HG02610 (cell line): ENCODE measurements around the gene AEBP2.
A peak's percentile ranks its signal among the peaks of the same experiment; 100 is the strongest.
"Not testable (repeated sequence)": the region's sequence is repeated elsewhere in the genome, so short reads cannot be mapped to it uniquely, and the experiment has no call there.

ENCODE experiments used
- ATAC-seq: cut with Tn5 transposase; IDR thresholded peaks from one replicate; pipeline ENCODE4 v1.9.1; 2021; ENCODE audit warnings: mild to moderate bottlenecking, moderate library complexity; ENCODE audit not compliant: unreplicated experiment

AEBP2 gene

GRCh38 chr12:19439059-19440018, at the start of gene AEBP2:
TSS of gene AEBP2 (plus strand) at chr12:19439492. CDS start at chr12:19439700, 208 bp downstream.
- ATAC-seq: peak; percentile 82

- ATAC-seq: no peak
These were observed 49.2 kb upstream of the AEBP2 start for GRCh38 chr12:19390051-19390598.

DNA sequence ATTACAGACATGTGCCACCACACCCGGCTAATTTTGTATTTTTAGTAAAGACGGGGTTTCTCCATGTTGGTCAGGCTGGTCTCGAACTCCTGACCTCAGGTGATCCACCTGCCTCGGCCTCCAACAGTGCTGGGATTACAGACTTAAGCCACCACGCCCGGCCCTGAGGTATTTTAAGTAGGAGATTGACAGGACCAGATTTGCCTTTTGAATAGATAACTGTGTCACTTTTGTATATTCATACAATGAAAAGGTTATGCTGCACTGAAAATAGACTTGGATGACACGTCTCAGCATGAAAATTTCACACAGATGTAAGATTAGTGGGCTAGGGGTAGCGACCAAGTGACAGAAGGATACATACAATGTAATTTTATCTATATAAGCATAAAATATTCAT, 46.6 kb upstream of the AEBP2 start:
- ATAC-seq: not testable (repeated sequence)

DNA sequence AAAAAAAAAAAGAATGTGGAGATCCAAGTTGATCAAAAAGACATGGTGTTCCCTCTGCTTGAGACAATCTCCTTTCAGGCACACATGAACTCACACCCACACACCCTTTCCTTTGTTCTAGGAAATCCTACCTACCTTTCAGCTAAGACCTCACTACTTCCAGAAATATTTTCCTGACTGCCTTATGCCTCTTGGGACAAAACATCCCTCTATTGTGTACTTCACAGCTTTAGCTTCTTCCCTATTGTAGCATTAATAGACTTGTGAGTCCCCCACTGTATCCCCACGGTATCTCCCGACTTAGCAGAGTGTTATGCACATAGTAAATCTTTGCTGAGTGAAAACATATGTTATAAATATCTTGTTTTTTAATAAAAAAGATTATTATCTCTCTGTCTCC, 44.9 kb upstream of the AEBP2 start:
- ATAC-seq: no peak

GRCh38 chr12:19397534-19397933, 41.8 kb upstream of the AEBP2 start:
- ATAC-seq: no peak

DNA sequence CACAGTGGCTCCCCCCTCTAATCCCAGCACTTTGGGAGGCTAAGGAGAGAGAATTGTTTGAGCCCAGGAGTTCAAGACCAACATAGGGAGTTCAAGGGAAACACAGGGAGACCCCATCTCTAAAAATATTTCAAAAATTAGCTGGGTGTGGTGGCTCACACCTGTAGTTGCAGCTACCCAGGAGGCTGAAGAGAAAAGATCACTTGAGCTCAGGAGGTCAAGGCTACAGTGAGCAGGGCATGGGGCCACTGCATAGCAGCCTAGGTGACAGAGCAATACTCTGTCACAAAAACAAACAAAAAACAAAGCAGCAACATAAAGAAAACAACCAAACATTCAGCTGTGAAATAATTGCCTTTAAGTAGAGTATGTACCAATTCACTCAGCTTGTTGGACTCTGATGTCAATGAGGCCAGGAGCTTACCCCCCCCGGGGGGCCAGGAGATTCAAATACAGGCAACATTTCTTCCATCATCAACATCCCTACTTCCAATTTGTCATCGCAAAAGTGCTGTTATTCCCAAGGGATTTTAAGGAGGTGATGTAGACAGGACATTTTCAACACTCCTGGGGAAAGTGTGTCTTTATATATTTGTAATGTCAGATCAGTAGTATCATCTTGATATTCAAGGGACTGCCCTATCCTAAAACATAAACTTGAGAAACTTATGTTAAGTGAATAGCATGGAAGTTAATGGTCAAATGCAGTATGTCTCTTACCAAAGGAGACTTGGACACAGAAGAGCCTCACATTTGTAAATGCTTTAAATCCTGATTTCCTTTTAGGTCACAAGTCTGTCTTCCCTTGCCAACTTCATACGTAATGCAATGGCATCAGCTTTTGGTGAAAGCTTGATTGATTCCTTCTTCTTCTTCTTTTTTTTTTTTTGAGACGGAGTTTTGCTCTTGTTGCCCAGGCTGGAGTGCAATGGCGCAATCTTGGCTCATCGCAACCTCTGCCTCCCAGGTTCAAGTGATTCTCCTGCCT, 40.6 kb upstream of the AEBP2 start:
- no peak for ATAC-seq

DNA sequence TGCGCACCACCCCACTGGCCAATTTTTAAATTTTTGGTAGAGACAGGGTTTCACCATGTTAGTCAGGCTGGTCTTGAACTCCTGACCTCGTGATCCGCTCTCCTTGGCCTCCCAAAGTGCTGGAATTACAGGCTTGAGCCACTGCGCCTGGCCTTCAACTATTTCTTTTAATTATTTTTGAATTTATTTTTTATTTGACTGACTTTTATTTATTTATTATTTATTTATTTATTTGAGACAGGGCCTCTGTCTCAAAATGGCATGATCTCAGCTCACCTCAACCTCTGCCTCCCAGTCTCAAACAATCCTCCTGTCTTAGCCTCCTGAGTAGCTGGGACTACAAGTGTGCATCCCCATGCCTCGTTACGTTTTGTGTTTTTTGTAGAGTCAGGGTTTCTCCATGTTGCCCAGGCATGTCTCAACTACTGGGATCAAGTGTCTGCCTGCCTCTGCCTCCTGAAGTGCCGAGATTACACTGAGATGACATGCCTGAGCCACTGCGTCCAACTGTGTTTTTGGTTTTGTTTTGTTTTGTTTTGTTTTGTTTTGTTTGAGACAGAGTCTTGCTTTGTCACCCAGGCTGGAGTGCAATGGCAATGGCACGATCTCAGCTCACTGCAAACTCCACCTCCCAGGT, 38.5 kb upstream of the AEBP2 start:
- ATAC-seq: not testable (repeated sequence)

DNA sequence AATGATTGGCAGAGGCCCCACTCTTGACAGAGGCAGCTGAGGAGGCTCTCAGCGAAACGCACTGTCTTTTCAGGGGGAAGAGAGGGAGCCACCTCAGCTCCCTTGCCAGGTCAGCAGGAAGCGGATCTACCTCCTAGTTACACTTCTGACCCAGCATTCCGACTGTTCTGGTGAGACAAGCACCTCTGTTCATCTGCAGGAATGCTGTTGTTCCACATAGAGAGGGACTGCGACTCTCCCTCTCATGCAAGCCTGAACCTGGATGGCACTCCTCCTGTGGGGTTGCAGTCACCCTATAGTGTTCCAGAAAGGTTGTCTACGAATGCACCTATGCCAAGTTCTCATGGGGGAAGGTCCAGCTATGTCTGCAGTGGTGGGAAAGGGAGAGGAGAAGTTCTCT, 37.1 kb upstream of the AEBP2 start:
- ATAC-seq: no peak

DNA sequence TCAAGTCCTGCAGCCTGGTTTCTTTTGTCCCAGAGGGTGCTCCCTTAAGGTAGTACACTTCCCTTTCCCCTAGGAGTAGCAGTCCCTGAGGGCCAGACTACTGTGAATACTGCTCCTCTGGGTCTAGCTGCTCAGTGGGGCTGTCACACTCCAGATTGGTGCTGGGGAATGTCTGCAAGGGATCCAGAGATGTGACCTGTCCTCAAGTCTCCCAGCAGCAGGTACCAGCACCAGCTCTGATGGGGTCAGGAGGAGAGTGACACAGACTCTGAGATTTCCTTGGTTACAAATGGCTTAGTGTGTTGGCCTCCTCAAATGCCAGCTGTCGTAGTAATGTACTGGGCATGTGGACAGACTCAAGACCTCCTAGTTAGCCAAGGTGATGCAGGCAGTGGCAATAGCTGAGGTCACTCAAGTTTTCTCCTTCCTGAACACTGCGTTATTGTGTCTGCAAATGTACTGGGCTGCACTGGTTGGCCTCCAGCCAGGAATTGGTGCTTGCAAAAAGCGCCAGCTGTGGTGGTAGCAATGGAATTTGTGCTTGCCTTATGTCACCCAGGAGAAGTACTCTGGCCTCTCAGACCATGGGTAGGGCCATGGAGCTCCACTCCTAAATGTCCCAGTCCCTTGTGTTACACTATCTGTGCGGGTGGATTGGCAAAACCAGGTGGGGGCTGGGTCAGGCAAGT, 36.4 kb upstream of the AEBP2 start:
- ATAC-seq: no peak

DNA sequence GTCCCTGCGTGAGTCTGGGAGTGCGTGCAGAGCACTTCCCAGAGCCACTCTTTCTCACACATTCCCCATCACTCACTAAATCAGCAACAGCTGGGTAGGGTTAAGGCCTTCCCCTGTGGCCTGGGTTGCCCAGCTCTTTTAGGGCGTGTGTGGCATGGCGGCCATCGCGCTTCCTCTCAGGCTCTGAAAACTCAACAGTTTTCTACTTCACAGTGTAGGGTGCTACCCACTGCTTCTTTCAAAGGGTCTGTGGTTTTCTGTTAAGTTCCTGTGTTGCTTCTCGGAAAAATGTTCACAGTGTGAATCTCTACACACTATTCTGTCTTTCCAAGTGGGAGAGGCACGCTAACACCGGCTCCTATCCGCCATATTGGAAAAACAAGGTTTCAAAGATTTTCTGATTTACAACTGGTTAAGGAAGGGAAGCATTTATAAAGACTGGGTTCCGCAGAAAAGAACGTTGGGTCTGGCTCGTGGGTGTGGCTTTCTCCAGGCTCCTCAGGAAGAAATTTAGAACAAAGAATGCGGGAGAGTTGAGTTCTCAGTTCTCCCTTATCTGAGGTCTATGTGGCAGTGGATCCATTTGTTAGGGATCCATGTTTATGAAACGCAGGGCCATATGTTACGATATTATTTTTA, 34.9 kb upstream of the AEBP2 start:
- no peak for ATAC-seq

DNA sequence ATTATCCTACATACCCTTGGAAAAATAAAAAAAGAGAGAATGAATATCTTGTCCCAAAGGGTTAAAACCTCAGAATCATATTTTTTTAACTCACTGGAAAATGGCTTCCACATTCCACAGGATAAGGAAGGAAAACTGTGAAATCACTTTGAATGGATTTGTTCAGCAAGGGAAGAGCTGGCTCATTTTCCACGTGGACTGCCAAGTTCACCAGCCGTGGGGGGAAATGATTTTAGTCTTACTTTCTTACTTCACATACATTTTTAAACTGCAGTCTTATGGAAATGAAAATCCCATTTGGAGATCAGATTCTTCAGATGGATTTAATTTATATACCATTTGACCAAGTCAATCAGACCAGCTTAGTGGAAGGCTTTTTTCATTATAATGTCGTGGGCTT, 29.9 kb upstream of the AEBP2 start:
- ATAC-seq: no peak

DNA sequence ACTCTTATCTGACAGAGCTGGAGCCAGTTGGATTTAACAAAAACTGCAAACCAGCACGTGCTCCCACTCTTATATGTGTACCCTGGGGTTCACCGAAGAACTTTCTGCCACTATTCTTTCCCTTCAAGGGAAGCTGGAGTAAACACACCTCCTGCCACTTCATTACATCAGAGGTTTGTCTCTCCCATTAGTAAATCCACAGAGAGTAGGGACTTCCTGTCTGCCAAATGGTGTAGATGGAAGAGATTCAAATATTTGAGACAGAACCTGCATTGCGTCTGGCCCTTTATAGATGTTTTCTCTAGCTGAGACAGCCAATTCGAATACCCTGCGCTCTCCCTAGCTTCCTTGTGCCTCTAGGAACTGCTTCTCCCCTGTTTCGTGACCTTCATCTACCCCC, 29.1 kb upstream of the AEBP2 start:
- ATAC-seq: no peak

- no peak for ATAC-seq
These were observed 28.6 kb upstream of the AEBP2 start for GRCh38 chr12:19410629-19411185.

DNA sequence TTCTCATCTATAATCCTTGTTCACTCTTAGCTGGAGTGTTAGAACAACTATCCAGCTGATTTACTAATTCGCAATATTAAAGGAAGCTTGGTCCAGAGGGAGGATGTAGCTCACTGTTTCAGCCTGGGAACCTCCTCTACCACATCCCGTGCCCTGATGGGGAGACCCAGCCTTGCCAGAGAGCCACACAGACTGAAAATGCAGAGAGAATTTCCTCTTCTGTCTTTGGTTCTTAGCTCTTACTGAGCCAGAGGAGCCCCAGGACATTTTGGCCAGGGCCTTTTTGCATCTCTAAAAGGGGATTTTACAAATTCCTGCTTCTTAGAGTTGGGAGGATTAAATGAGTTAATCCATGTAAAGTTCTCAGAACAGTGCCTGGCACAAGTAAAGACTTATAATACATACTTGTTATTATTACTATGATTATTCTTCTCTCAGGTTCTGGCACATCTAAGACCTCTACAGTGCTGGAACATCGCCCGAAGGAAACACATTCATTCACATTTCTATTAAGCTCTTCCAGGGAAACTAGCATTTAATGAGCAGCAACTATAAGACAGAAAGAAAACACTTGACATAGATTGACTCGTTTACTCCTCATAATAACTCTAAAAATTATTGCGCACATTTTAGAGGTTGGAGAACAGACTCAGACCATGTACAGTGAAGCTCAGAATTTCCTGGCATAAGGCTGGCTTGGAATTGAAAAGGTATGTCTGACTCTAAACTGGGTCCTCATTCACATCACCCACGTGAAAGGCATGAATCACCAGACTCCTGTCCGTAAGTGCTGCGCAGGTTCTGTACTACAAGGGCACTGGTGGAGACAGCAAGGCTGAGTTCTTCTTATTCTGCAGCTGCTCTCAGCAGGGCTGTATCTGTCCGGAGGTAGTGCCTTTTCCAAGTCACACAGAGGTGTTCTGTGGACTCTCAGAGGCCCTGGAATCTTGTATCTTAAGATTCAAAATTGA, 27.8 kb upstream of the AEBP2 start:
- ATAC-seq: no peak

DNA sequence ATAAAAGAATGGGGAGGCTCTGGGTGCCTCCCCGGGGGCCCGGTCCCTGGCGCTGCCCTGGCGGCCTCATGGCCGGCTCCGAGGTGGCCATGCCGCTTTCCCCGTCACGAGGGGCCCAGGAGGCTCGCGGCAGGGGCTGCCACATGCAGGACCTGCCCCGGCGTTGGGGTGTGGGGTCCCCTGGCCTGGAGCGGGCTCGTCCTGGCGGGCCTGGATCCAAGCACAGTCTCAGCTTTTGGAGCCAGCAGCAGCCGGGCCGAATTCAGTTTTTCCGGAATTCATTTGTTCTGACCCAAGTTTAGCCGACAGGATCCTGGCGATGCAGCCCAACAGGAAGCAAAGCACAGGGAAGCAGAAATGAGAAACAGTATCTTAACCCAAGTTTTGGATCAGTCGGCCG, 26.4 kb upstream of the AEBP2 start:
- no peak for ATAC-seq

DNA sequence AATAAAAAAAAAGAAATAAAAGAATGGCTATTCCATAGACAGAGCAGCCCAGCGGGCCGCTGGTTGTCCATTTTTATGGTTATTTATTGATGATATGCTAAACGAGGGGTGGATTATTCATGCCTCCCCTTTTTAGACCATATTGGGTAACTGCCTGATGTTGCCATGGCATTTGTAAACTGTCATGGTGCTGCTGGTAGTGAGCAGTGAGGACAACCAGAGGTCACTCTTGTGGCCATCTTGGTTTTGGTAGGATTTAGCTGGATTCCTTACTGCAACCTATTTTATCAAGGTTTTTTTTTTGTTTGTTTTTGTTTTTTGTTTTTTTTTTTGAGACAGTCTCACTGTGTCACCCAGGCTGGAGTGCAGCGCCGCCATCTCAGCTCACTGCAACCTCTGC, 25.7 kb upstream of the AEBP2 start:
- ATAC-seq: not testable (repeated sequence)

DNA sequence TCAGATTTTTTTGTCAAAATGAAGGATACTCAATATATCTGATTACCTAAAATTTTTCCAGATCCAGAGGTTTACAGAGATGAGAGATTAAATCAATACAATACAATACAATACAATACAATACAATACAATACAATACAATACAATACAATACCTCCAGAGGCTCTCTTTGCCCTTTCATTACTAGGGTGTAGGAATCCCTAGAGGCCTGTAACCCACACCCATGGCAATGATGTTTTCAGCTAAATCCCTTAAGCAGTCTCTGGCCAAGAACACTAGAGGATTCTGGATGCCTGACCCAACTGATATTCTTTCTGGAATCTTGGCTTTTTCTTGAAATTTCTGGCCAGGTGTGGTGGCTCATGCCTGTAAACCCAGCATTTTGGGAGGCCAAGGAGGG, 23.7 kb upstream of the AEBP2 start:
- ATAC-seq: no peak

GRCh38 chr12:19419086-19419485, 20.2 kb upstream of the AEBP2 start:
- ATAC-seq: no peak
